GM19193 (cell line): ENCODE data around the gene CDH12.

Source experiments
- POLR2A ChIP-seq: IDR thresholded peaks from 4 replicates; pipeline ENCODE4 v1.6.1; 2011; ENCODE audit not compliant: insufficient read depth, insufficient read length; ENCODE audit errors: extremely low read depth

CDH12 gene

DNA sequence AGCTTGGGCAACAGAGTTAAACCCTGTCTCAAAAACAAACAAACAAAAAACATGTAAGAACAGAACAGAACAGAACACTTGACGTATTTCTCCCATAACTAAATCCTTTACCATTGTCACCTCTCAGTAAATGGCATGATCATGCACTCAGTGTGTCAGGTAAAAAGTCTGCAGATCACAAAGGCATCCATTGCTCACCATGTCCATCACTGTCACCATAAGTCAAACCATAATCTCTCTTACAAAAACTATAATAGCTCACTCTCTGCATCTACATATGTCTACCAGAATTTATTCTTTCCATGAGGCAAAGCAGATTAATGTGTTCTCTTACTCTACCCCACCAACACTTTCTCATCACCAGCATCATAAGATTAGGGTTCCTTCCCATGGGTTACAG, 387.5 kb downstream of the CDH12 start:
- no peak for TF ChIP-seq POLR2A

- TF ChIP-seq POLR2A = no peak
Observed at GRCh38 chr5:22465177-22465576, 388.0 kb downstream of the CDH12 start.

DNA sequence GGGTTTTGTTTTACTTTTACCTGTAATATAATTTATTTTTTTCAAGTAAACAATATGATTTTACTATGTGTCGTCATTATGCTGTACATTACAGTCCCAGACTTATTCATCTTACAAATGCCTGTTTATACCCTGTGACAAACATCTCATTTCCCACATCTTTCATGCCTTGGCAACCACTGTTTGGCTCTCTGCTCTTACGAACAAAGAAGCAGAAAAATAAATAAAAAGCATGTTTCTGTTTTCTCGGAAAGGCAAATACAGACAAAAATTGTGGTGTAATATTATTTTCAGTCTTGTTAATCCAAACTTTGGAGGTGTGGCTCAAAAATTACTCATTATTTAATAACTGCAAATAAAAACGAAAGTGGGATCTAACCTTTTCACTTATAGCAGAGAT, 393.0 kb downstream of the CDH12 start:
- no peak for TF ChIP-seq POLR2A

GRCh38 chr5:22432905-22433304, 420.2 kb downstream of the CDH12 start:
- no peak for TF ChIP-seq POLR2A

- TF ChIP-seq POLR2A = no peak
Observed at GRCh38 chr5:22431840-22432239, 421.3 kb downstream of the CDH12 start.

DNA sequence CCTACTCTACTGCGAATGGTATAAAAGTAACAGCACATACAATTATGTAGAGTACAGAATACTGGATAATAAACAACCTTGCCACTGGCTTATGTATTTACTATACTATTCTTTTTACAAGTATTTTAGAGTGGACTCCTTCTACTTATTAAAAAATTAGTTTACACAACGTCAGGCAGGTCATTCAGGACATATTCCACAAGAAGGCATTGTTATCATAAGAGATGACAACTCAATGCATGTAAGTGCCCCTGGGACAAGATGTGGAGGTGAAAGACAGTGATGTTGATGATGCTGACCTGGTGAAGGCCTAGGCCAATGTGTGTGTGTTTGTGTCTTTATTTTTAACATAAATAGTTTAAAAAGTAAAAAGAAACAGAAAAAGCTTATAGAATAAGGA, 421.7 kb downstream of the CDH12 start:
- no peak for TF ChIP-seq POLR2A

- no peak for TF ChIP-seq POLR2A
Observed at GRCh38 chr5:22411554-22412349, 441.4 kb downstream of the CDH12 start.

DNA sequence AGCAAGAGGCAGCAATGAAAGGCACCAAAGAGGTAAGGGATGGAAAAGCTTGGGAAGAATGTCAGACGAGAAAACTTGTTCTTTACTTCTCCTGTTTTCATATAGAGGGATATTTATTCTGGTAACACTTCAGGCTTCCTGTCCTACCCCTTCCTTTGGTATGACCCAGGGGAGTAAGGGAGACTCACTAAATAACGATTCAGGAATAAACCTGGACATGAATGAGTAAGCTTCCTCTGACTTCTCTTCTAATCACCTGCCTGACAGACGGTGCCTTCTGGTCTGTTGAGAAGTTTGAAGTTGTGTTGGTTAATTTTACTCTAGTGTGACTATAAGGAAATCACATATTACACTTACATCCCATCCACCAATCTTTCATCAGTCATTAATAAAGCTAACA, 461.2 kb downstream of the CDH12 start:
- TF ChIP-seq POLR2A = no peak

GRCh38 chr5:22390888-22391287, 462.3 kb downstream of the CDH12 start:
- no peak for TF ChIP-seq POLR2A

- TF ChIP-seq POLR2A = no peak
Observed at GRCh38 chr5:22372826-22373660, 480.1 kb downstream of the CDH12 start.

DNA sequence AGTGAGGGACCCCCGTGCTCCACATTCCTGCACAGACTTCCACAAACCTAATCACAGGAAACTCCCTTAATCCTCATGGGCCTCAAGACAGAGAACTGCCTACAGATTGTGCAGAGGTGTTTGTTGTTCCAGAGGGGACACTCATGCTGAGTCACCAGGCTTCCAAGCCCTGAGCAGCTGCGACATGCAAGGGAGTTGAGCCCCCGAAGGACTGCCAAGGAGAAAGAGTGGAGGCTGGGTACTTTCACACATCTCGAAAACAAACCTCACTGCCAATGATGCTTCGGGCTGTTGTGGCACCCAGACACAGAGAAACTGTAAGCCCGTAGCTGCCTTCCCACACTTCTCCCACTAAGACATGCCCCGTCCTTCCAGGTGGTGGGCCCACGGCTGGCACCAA, 480.8 kb downstream of the CDH12 start:
- TF ChIP-seq POLR2A = no peak

DNA sequence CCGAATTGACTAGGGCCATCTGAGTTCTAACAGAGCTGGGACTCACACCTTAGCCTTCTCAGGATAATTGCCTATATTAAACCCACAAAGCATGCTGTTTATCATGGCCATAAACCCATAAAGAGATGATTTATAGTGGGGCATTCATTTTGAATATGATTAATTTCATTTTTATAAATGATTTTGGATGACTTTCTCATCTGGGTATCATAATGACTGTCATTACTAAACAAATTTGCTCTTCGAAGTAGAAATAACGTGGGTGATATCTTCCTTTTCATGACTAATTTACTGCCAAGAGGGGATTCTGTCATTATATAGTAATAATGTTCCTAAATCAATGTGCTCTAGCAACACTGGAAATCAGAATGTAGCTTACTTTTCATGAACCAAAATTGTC, 498.2 kb downstream of the CDH12 start:
- TF ChIP-seq POLR2A = no peak

- TF ChIP-seq POLR2A = no peak
Observed at GRCh38 chr5:22352493-22352892, 500.7 kb downstream of the CDH12 start.

GRCh38 chr5:22351178-22351577, 502.0 kb downstream of the CDH12 start:
- TF ChIP-seq POLR2A = no peak

DNA sequence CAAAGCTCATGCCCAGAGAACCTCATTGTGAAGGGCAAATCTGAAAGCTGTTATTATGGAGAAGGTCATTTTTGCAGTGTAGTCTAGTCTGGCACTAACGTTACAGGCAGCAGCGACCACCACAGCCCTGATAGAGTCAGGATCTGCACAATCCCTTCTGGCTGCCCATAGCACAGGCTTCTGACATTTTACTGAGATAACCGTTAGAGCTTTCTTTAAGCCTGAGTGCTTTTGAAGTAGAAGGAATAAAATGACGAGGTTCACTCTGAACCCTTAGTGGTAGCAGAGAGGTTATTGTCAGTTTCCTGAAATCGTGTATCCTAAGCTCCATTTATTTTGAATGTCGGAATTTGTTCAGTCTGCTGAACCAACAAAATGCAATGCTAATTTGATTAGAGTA, 505.1 kb downstream of the CDH12 start:
- no peak for TF ChIP-seq POLR2A

- TF ChIP-seq POLR2A = no peak
Observed at GRCh38 chr5:22344000-22344399, 509.1 kb downstream of the CDH12 start.

DNA sequence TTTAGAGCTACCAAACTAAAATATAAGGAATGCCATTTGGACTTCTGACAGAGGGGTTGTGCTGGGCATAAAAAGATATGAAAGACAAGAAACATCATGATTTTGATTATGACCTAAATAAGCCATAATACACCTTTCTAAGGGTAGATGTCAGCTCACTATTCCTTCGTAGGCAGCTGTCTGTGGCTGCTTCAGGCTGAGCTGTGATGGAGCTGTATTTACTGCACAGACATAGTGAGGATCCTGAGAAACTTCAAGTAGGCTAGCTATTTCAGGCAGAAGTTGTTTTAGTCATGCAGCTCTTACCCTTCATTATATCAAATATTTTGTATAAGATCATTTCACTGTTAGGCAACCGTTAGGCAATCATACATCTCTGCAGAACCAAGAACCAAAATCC, 511.7 kb downstream of the CDH12 start:
- no peak for TF ChIP-seq POLR2A

- TF ChIP-seq POLR2A = no peak
Observed at GRCh38 chr5:22329683-22330082, 523.5 kb downstream of the CDH12 start.
